GM12872 (cell line): ENCODE results near the gene DPYD.

Experiments
- TF ChIP-seq, protein P1 (sequence below): IDR thresholded peaks from 3 replicates; pipeline ENCODE4 v1.5.1; 2011; ENCODE audit warnings: low read depth, mild to moderate bottlenecking, low read length, moderate library complexity; ENCODE audit not compliant: insufficient read depth

The DPYD gene

DNA sequence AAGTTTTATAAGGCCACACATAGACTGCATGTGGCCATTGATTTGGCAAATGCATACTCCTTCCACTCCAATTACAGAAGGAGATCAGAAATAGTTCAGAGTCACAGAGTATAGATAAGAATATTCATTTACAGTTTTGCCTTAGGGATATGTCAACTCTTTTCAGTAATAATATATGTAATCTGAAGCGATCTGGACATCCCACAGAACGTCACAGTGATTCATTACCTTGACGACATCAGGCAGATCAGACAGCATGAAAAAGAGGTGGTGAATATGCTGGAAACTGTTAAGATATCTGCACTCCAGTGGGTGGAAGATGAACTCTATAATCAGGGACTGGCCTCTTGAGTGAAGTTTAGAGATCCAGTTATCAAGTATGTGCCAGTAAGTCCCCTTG is 240.4 kb downstream of the DPYD start:
- TF ChIP-seq, protein P1, sequence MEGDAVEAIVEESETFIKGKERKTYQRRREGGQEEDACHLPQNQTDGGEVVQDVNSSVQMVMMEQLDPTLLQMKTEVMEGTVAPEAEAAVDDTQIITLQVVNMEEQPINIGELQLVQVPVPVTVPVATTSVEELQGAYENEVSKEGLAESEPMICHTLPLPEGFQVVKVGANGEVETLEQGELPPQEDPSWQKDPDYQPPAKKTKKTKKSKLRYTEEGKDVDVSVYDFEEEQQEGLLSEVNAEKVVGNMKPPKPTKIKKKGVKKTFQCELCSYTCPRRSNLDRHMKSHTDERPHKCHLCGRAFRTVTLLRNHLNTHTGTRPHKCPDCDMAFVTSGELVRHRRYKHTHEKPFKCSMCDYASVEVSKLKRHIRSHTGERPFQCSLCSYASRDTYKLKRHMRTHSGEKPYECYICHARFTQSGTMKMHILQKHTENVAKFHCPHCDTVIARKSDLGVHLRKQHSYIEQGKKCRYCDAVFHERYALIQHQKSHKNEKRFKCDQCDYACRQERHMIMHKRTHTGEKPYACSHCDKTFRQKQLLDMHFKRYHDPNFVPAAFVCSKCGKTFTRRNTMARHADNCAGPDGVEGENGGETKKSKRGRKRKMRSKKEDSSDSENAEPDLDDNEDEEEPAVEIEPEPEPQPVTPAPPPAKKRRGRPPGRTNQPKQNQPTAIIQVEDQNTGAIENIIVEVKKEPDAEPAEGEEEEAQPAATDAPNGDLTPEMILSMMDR: no peak

DNA sequence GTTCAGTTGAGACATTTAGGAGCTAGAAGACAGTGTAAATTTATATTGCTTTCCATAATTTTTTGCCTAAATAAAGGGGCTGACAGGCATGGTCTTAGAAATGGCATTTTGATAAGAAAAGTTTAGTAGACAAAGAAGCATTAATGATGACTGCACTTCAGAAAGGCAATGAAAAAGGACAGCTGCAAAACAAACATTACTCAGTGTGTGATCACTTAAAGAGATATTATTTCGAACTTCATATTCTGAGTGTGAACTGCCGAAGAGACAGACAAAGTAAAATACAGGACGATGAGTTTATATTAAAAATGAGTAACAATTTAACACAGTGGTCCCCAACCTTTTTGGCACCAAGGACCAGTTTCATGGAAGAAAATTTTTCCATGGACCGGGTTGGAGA is 243.1 kb downstream of the DPYD start:
- TF ChIP-seq, protein P1: no peak

DNA sequence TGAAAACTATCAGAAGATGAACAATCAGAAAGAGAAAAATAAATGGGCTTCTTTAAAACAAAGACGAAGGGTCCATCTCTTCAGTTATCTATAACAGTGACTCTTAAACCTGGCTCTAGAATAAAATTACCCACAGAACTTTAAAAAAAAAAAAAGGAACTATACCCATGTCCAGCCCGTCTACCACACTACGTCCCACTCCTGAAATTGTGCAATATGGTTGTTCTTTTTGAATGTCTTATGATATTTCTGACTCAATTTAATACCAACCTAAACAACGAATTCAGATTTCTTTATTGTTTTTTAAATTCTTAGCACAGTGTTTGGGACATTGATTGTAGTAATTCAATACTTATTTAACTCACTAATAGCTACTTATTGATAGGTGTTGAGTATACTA is 246.3 kb downstream of the DPYD start:
- TF ChIP-seq, protein P1: no peak

DNA sequence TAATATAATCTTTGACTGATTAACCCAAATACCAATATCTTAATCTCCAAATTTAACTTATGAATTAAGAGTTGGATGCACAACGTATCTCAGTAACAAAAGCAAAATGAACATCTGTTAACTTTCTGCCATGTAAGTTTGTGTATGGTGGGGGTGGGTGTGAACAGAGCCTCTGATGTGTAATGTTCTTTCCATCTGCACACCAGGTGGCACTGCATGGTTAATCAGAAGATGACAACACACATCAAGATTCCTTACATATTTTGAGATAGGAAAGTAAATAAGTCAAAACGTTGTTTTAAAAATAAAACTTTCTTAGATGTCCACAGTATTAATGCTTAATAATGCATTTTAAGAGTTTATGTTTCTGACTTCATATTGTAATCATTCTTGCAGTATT is 251.9 kb downstream of the DPYD start:
- TF ChIP-seq, protein P1: no peak

DNA sequence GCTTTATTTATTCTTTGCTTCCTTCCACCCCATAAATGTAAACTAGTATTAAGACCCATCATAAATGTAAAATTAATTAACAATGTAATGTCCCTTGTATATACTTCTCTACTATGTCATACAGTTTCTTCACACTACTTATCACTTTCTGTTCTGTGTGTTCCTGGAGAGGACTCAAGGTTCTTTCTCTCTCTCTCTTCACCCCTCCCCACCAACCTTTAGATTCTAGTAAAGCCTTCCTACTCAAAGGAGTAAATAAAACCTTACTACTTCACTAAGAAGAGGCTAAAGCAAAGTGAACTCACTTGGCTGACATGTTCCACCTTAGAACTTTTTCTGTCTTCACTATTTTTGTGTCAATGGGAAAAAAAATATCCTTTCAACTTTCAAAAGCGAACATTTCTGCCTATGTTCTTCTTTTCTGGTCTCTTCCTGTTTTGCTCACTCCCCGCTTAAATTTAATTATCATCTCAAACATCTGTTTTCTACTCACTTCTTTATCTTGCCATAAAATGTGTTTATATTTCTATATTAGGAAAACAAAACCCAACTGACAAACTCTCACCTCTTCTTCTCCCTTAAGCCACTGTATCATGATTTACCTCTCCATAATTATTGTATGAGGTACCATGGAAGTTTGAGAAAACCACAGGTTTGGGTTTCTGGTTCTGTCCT is 260.3 kb downstream of the DPYD start:
- TF ChIP-seq, protein P1: no peak

DNA sequence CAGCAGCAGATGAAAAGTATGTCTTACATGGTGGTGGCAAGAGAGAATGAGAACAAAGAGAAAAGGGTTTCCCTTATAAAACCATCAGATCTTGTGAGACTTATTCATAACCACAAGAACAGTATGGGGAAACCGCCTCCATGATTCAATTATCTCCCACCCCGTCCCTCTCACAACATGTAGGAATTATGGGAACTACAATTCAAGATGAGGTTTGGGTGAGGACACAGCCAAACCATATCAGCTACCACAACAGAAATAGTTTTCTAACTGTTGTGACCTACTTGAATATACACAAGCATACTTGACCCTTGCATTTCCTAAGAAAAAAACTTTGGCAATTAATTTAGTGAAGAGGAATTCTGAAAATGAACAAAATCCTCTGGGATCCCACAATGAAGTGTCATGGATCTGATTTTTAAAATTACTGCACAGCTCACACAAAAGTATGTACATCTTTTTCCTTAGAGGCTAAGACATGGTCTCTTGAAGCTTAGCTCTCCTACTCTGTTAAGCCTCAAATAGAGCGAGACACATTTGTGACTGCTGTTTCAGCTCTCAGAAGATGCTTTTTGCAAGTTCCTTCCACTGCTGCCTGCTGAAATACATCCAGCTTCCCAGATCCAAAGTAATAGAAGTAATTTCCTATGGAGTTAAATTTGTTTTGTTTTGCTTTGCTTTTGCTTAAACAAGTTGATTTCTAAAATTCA is 265.8 kb downstream of the DPYD start:
- TF ChIP-seq, protein P1: no peak

DNA sequence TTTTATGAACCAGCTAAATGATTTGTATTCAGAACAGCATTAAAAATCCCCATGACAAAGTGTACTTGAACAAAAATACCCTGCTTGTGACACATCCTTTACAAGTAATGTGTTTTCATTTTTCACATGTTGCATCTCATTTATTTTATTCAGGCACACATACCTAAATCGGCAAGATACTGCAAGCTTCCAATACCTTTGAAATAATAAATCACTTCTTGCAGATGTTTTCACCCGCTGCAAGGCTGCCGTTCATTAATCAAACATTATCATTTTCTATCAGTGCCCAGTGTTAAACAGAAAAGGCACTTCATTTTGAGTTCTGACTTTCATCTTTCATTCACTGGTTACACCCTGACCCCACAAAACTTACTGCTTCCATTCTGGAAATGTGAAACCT is 269.6 kb downstream of the DPYD start:
- TF ChIP-seq, protein P1: no peak
